Loucy (cell line): ENCODE measurements around the gene GPR82.

Experiments
- CTCF ChIP-seq: fragments of 200-600 bp; sonication (generic); conservative IDR thresholded peaks from 2 replicates; pipeline ENCODE4 v1.5.1; 2014; ENCODE audit warnings: mild to moderate bottlenecking, antibody characterized with exemption, low read length
- EZH2phosphoT487 ChIP-seq: fragments of 200-600 bp; IDR thresholded peaks from 2 replicates; pipeline ENCODE4 v1.6.1; 2018; ENCODE audit warnings: antibody characterized with exemption, mild to moderate bottlenecking, moderate library complexity, borderline replicate concordance

GRCh38 chrX:41759817-41760216 lies 35.8 kb downstream of the GPR82 start:
- TF ChIP-seq CTCF (peak; percentile 64), EZH2phosphoT487 (no peak)
